HepG2 (cell line): ENCODE data around the gene DTWD2. TPM values are rescaled to one million over a fixed set of nuclear protein-coding genes. Genes with fewer than 3 reads are reported as not detected.

Experiments
- BCL6 ChIP-seq: IDR thresholded peaks from 2 replicates; pipeline ENCODE4 v1.6.1; 2016; ENCODE audit warnings: missing genetic modification reagents, missing compliant biosample characterization
- BRD4 ChIP-seq: sonication (generic); formaldehyde crosslinking; IDR thresholded peaks from 2 replicates; pipeline ENCODE4 v1.4.0; 2020; ENCODE audit warnings: missing genetic modification reagents
- HMG20A ChIP-seq: IDR thresholded peaks from 2 replicates; pipeline ENCODE4 v1.6.1; 2016; ENCODE audit warnings: borderline replicate concordance
- KDM1A ChIP-seq: IDR thresholded peaks from 2 replicates; pipeline ENCODE4 v1.6.1; 2016; ENCODE audit warnings: missing compliant biosample characterization
- NFE2 ChIP-seq: sonication (generic); formaldehyde crosslinking; IDR thresholded peaks from 2 replicates; pipeline ENCODE4 v1.4.0; 2020; ENCODE audit warnings: missing genetic modification reagents
- PHB2 ChIP-seq: fragments of 450-650 bp; IDR thresholded peaks from 2 replicates; pipeline ENCODE4 v1.6.1; 2018; ENCODE audit not compliant: partially characterized antibody
- SAP130 ChIP-seq: IDR thresholded peaks from 2 replicates; pipeline ENCODE4 v1.6.1; 2016; ENCODE audit warnings: low read depth
- SIN3A ChIP-seq: IDR thresholded peaks from 2 replicates; pipeline ENCODE4 v1.6.1; 2011; ENCODE audit warnings: low read depth, mild to moderate bottlenecking, control low read depth, low read length, borderline replicate concordance
- SRSF4 ChIP-seq: fragments of 200-400 bp; formaldehyde crosslinking; IDR thresholded peaks from one replicate; pipeline ENCODE4 v1.6.1; 2018; ENCODE audit warnings: mild to moderate bottlenecking, low read depth, low read length, moderate library complexity; ENCODE audit not compliant: poor library complexity, severe bottlenecking
- SUZ12 ChIP-seq: fragments of 150-350 bp; IDR thresholded peaks from 2 replicates; pipeline ENCODE4 v1.6.1; 2014; ENCODE audit warnings: low read depth, low read length
- TOE1 ChIP-seq: sonication (generic); formaldehyde crosslinking; IDR thresholded peaks from 2 replicates; pipeline ENCODE4 v1.4.0; 2020; ENCODE audit warnings: mild to moderate bottlenecking, missing genetic modification reagents
- TRIM24 ChIP-seq: sonication (generic); formaldehyde crosslinking; IDR thresholded peaks from 2 replicates; pipeline ENCODE4 v1.8.0; 2022; ENCODE audit warnings: mild to moderate bottlenecking, missing genetic modification reagents
- ZFY ChIP-seq: sonication (generic); formaldehyde crosslinking; IDR thresholded peaks from 2 replicates; pipeline ENCODE4 v1.4.0; 2020; ENCODE audit warnings: missing genetic modification reagents
- ZNF124 ChIP-seq: sonication (generic); formaldehyde crosslinking; IDR thresholded peaks from 2 replicates; pipeline ENCODE4 v1.4.0; 2020; ENCODE audit warnings: missing genetic modification reagents
- ZNF160 ChIP-seq: sonication (generic); formaldehyde crosslinking; IDR thresholded peaks from 2 replicates; pipeline ENCODE4 v1.8.0; 2022; ENCODE audit warnings: mild to moderate bottlenecking, inconsistent platforms, missing genetic modification reagents
- ZNF24 ChIP-seq: fragments of 450-650 bp; IDR thresholded peaks from 2 replicates; pipeline ENCODE4 v1.6.1; 2017; ENCODE audit warnings: antibody characterized with exemption, mild to moderate bottlenecking
- ZNF660 ChIP-seq: sonication (generic); formaldehyde crosslinking; IDR thresholded peaks from 2 replicates; pipeline ENCODE4 v1.5.1; 2020; ENCODE audit warnings: mild to moderate bottlenecking, low read depth, missing genetic modification reagents, borderline replicate concordance
- ZNF7 ChIP-seq: IDR thresholded peaks from 2 replicates; pipeline ENCODE4 v1.6.1; 2016; ENCODE audit warnings: missing biosample characterization, missing genetic modification reagents
- ZNF713 ChIP-seq: sonication (generic); formaldehyde crosslinking; IDR thresholded peaks from 2 replicates; pipeline ENCODE4 v1.4.0; 2020; ENCODE audit warnings: mild to moderate bottlenecking, missing genetic modification reagents
- ZNF761 ChIP-seq: sonication (generic); formaldehyde crosslinking; conservative IDR thresholded peaks from 2 replicates; pipeline ENCODE4 v1.4.0; 2020; ENCODE audit warnings: mild to moderate bottlenecking, missing genetic modification reagents
- ZNF850 ChIP-seq: sonication (generic); formaldehyde crosslinking; conservative IDR thresholded peaks from 2 replicates; pipeline ENCODE4 v1.9.0; 2021; ENCODE audit warnings: mild to moderate bottlenecking, missing genetic modification reagents
- polyA plus RNA-seq, 8 experiments: library from polyadenylated mRNA; depleted of rRNA in 3 of 8; stranded (reverse) in 7 of 8; unstranded in 1 of 8; fragments of >200 nt; fragmentation: Illumina TruSeq in 4 of 8; extraction: Trizol in 4 of 8; gene quantifications; 2 replicates each; pipeline versions ENCODE4 v1.2.1 to v1.2.3, GENCODE V29; 2011 to 2016; ENCODE audit warnings: low read depth in 4 of 8, missing spikeins in 1 of 8, mixed read lengths in 1 of 8; ENCODE audit not compliant: insufficient read depth in 1 of 8
- total RNA-seq, 5 experiments: library from RNA; depleted of rRNA; stranded (reverse); fragments of >200 nt; fragmentation: Illumina TruSeq; extraction: Trizol; gene quantifications; 2 replicates each; pipeline ENCODE4 v1.2.3, GENCODE V29; 2016; ENCODE audit warnings: low read depth in 1 of 5
- TF ChIP-seq, protein P1 (sequence below): sonication (generic); formaldehyde crosslinking; IDR thresholded peaks from 2 replicates; pipeline ENCODE4 v1.4.0; 2020; ENCODE audit warnings: mild to moderate bottlenecking, missing genetic modification reagents, borderline replicate concordance
- TF ChIP-seq, protein P2 (sequence below): sonication (generic); formaldehyde crosslinking; IDR thresholded peaks from 2 replicates; pipeline ENCODE4 v1.4.0; 2020; ENCODE audit warnings: missing genetic modification reagents

Gene DTWD2
- total and polyA plus RNA-seq, 2 of the 13 experiments (the other 11 are each of a cell fraction or from before 2014, with no cell fraction given) = 1.6 to 6.0 TPM

DNA sequence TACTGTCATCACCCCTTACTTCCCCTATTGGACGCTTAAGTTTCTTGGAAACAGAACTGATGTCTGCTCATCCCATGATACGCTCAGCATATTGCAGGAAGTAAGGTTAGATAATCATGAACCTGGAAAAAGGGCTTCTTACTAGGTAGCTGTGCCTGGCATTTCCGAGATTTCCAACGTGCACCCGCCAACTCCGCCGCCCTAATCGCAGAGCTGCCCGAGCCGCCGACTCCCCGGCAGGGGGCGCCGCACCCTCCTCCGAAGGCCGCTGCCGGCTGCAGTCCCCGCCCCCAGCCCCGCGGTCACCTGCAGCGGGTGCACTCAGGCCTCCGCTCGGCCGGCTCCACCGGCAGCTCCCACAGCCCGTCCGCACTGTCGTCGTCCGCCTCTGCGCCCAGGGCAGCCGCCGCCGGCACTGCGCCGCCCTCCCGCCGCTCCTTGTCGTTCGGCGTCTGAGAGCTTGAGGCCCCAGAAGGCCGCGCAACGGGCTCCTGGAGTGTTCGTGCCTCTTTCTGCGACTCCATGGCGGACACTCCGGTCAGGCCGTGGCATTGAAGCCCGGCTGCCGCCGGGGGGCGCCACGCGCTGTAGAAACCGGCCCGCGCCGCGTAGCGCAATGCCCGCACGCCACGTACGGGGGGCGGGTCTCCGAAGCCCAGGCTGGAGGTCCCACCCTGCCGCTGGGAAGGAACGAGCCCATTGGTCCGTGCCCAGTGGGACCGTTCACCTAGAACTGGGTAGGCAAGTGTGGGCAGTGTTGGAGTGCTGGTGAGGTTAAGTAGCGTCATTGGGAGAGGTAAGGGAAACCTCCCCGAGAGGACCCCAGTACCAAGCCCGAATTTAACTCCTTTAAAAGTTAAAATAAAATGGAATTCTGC, at the start of gene DTWD2 (continued):
- TF ChIP-seq NFE2 (no peak), ZNF160 (CRISPR knock-in tag) (peak; percentile 65; the same call in 1 of the 2 replicates), ZNF761 (CRISPR knock-in tag) (0 out of 2 replicates have a peak, but pooled peaks have one; percentile 60), ZNF124 (no peak; the same call in 1 of the 2 replicates), ZNF713 (CRISPR knock-in tag) (no peak), ZNF24 (no peak; the same call in 1 of the 2 replicates), SRSF4 (no peak), TOE1 (CRISPR knock-in tag) (no peak; the same call in 1 of the 2 replicates), ZNF660 (CRISPR knock-in tag) (no peak), HMG20A (CRISPR knock-in tag) (peak; percentile 8; the same call in 1 of the 2 replicates), ZFY (CRISPR knock-in tag) (peak; percentile 99), SIN3A (0 out of 2 replicates have a peak, but pooled peaks have one; percentile 13), ZNF7 (CRISPR knock-in tag) (no peak), PHB2 (no peak), SUZ12 (no peak), KDM1A (CRISPR knock-in tag) (no peak), SAP130 (CRISPR knock-in tag) (peak; percentile 68), ZNF850 (CRISPR knock-in tag) (no peak), BRD4 (CRISPR knock-in tag) (no peak; the same call in none of the 2 replicates), BCL6 (peak; percentile 55), TRIM24 (CRISPR knock-in tag) (no peak)
- TF ChIP-seq, protein P1, sequence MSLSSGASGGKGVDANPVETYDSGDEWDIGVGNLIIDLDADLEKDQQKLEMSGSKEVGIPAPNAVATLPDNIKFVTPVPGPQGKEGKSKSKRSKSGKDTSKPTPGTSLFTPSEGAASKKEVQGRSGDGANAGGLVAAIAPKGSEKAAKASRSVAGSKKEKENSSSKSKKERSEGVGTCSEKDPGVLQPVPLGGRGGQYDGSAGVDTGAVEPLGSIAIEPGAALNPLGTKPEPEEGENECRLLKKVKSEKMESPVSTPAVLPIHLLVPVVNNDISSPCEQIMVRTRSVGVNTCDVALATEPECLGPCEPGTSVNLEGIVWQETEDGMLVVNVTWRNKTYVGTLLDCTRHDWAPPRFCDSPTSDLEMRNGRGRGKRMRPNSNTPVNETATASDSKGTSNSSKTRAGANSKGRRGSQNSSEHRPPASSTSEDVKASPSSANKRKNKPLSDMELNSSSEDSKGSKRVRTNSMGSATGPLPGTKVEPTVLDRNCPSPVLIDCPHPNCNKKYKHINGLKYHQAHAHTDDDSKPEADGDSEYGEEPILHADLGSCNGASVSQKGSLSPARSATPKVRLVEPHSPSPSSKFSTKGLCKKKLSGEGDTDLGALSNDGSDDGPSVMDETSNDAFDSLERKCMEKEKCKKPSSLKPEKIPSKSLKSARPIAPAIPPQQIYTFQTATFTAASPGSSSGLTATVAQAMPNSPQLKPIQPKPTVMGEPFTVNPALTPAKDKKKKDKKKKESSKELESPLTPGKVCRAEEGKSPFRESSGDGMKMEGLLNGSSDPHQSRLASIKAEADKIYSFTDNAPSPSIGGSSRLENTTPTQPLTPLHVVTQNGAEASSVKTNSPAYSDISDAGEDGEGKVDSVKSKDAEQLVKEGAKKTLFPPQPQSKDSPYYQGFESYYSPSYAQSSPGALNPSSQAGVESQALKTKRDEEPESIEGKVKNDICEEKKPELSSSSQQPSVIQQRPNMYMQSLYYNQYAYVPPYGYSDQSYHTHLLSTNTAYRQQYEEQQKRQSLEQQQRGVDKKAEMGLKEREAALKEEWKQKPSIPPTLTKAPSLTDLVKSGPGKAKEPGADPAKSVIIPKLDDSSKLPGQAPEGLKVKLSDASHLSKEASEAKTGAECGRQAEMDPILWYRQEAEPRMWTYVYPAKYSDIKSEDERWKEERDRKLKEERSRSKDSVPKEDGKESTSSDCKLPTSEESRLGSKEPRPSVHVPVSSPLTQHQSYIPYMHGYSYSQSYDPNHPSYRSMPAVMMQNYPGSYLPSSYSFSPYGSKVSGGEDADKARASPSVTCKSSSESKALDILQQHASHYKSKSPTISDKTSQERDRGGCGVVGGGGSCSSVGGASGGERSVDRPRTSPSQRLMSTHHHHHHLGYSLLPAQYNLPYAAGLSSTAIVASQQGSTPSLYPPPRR (CRISPR knock-in tag) = no peak
- TF ChIP-seq, protein P2, sequence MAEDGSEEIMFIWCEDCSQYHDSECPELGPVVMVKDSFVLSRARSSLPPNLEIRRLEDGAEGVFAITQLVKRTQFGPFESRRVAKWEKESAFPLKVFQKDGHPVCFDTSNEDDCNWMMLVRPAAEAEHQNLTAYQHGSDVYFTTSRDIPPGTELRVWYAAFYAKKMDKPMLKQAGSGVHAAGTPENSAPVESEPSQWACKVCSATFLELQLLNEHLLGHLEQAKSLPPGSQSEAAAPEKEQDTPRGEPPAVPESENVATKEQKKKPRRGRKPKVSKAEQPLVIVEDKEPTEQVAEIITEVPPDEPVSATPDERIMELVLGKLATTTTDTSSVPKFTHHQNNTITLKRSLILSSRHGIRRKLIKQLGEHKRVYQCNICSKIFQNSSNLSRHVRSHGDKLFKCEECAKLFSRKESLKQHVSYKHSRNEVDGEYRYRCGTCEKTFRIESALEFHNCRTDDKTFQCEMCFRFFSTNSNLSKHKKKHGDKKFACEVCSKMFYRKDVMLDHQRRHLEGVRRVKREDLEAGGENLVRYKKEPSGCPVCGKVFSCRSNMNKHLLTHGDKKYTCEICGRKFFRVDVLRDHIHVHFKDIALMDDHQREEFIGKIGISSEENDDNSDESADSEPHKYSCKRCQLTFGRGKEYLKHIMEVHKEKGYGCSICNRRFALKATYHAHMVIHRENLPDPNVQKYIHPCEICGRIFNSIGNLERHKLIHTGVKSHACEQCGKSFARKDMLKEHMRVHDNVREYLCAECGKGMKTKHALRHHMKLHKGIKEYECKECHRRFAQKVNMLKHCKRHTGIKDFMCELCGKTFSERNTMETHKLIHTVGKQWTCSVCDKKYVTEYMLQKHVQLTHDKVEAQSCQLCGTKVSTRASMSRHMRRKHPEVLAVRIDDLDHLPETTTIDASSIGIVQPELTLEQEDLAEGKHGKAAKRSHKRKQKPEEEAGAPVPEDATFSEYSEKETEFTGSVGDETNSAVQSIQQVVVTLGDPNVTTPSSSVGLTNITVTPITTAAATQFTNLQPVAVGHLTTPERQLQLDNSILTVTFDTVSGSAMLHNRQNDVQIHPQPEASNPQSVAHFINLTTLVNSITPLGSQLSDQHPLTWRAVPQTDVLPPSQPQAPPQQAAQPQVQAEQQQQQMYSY (CRISPR knock-in tag) = 0 out of 2 replicates have a peak, but pooled peaks have one; percentile 18
